HG03469 (cell line): ENCODE results near the gene TANGO2.

Source experiments
- ATAC-seq: cut with Tn5 transposase; IDR thresholded peaks from one replicate; pipeline ENCODE4 v1.9.1; 2021; ENCODE audit warnings: mild to moderate bottlenecking, moderate library complexity, moderate number of reproducible peaks; ENCODE audit not compliant: unreplicated experiment

TANGO2 gene

GRCh38 chr22:20083157-20083890, 62.4 kb downstream of the TANGO2 start:
- no peak for ATAC-seq

GRCh38 chr22:20083891-20084546, 63.1 kb downstream of the TANGO2 start:
- ATAC-seq, result no peak

- no peak for ATAC-seq
Measured at GRCh38 chr22:20084547-20085413, 63.9 kb downstream of the TANGO2 start.

- no peak for ATAC-seq
Measured at GRCh38 chr22:20085651-20086050, 64.7 kb downstream of the TANGO2 start.

GRCh38 chr22:20086101-20086599, 65.2 kb downstream of the TANGO2 start:
- no peak for ATAC-seq

GRCh38 chr22:20086763-20087162, 65.9 kb downstream of the TANGO2 start:
- ATAC-seq, result no peak

- no peak for ATAC-seq
Measured at GRCh38 chr22:20087319-20088262, 66.7 kb downstream of the TANGO2 start.

- no peak for ATAC-seq
Measured at GRCh38 chr22:20088263-20088648, 67.3 kb downstream of the TANGO2 start.

- no peak for ATAC-seq
Measured at GRCh38 chr22:20089226-20089976, 68.5 kb downstream of the TANGO2 start.

- no peak for ATAC-seq
Measured at GRCh38 chr22:20089977-20090729, 69.2 kb downstream of the TANGO2 start.

- ATAC-seq, result no peak
Measured at GRCh38 chr22:20090730-20091240, 69.9 kb downstream of the TANGO2 start.

GRCh38 chr22:20091690-20092476, 71.0 kb downstream of the TANGO2 start:
- ATAC-seq, result no peak

GRCh38 chr22:20092477-20092854, 71.6 kb downstream of the TANGO2 start:
- no peak for ATAC-seq

GRCh38 chr22:20093418-20094196, 72.7 kb downstream of the TANGO2 start:
- no peak for ATAC-seq

GRCh38 chr22:20094197-20094807, 73.4 kb downstream of the TANGO2 start:
- no peak for ATAC-seq

GRCh38 chr22:20095521-20095920, 74.6 kb downstream of the TANGO2 start:
- no peak for ATAC-seq
